ENCODE results near the gene TRPM7. TPM values are rescaled to one million over a fixed set of nuclear protein-coding genes. Genes with fewer than 3 reads are reported as not detected.

The TRPM7 gene
- 32.4 and 33.2 TPM in 2 replicates for total RNA-seq (2021; fragmentation: NEBNext Ultra II Directional; extraction: Animal tissue kit (Norgen Biotek cat#: 25700))
- polyA plus RNA-seq (2011; rRNA removed), result 4.2 and 7.5 TPM in 2 replicates
- 8.6 TPM for polyA plus RNA-seq (2011; cell fraction: cytosol; rRNA removed)
- polyA plus RNA-seq (2011; cell fraction: nucleus; rRNA removed), result 7.5 TPM
- polyA plus RNA-seq (2012, experiment 1 of 2), result 8.6 to 19.5 TPM (median 9.9 TPM) in 4 replicates
- polyA plus RNA-seq (2012, experiment 2 of 2), result 1.4 TPM
- 18.6 TPM for polyA plus RNA-seq (2013, experiment 1 of 2)
- polyA plus RNA-seq (2013, experiment 2 of 2), result 19.6 TPM
- polyA minus RNA-seq (2011; rRNA and poly(A)+ RNA removed), result 23.6 and 40.0 TPM in 2 replicates
- polyA minus RNA-seq (2011; cell fraction: cytosol; rRNA and poly(A)+ RNA removed), result 17.3 TPM
- 63.4 TPM for polyA minus RNA-seq (2011; cell fraction: nucleus; rRNA and poly(A)+ RNA removed)
- long read RNA-seq, experiment 1, full-length matches to known transcripts, result 1 of 10 reads
- long read RNA-seq, experiment 1, partial matches to known transcripts, result 4 of 10 reads
- long read RNA-seq, experiment 1, other reads (novel, unspliced or antisense), result 5 of 10 reads
- long read RNA-seq, experiment 2, partial matches to known transcripts, result 4 of 5 reads
- long read RNA-seq, experiment 2, other reads (novel, unspliced or antisense), result 1 of 5 reads

- peak within 1 kb of the TSS; percentile 75 for H3K56ac ChIP-seq (replicated peaks; ENCODE audit: insufficient read length, low read depth, low read length)
- DNase-seq (ENCODE audit: low read depth in 1 of 2, low spot score in 2 of 2), result peak; percentile 21 to 87
- H3K4me1 ChIP-seq (replicated peaks in 1 of 4; ENCODE audit: control insufficient read depth in 3 of 4, insufficient read depth in 4 of 4, low read length in 3 of 4), result peaks cover 0 to 4% (median 2%) of the 10 kb centered on the region in 4 experiments; a peak in 2 of 7 replicates
- H2BK20ac ChIP-seq (ENCODE audit: low read length), result no peak within 1 kb of the TSS
- H3K9ac ChIP-seq (replicated peaks in 1 of 4; ENCODE audit: extremely low read depth in 1 of 4, low read depth in 3 of 4, low read length in 3 of 4), result peak within 1 kb of the TSS; percentile 84 to 91 (median 86)
- H3K14ac ChIP-seq (ENCODE audit: insufficient read length), result peak within 1 kb of the TSS; percentile 20
- CTCF ChIA-PET (ENCODE audit: partially characterized antibody), result interaction anchor here (1.8 kb wide), 1 partner anchor 19 kb away, joined by 5 read pairs; no protein-coding TSS in a partner anchor
- H2BK120ac ChIP-seq (replicated peaks; ENCODE audit: low read depth, low read length), result peak within 1 kb of the TSS; percentile 53
- H3K79me2 ChIP-seq (ENCODE audit: control insufficient read depth in 1 of 2, insufficient read depth in 2 of 2, low read length in 2 of 2), result peaks cover 0 to 43% of the 10 kb centered on the region in 2 experiments; a peak in 2 of 4 replicates
- no peak within 1 kb of the TSS; the same call in 1 of the 2 replicates for H2BK12ac ChIP-seq (ENCODE audit: low read depth, low read length)
- no peak within 1 kb of the TSS for H2BK15ac ChIP-seq (ENCODE audit: low read length)
- H3K9me3 ChIP-seq (ENCODE audit: insufficient read depth in 2 of 2, low read depth in 1 of 2, low read length in 1 of 2), result no peaks in the 10 kb centered on the region
- WGBS, 2 experiments (ENCODE audit: extremely low coverage in 1 of 2, insufficient coverage in 1 of 2, insufficient read length in 1 of 2, insufficient replicate concordance in 2 of 2, low coverage in 1 of 2, low lambda C conversion rate in 2 of 2, missing lambda C conversion rate in 1 of 2), result 2% methylated on average over 76 of the region's 80 CpGs; no CpG with 5 or more reads in 1 of the 2 experiments
- no peaks in the 10 kb centered on the region for H4K20me1 ChIP-seq (replicated peaks in 1 of 2; ENCODE audit: control insufficient read depth in 1 of 2, insufficient read depth in 2 of 2, low read length in 2 of 2)
- peak within 1 kb of the TSS; percentile 93 for H3K4ac ChIP-seq (replicated peaks; ENCODE audit: insufficient read length, low read depth, low read length)
- no peaks in the 10 kb centered on the region; the same call in 1 of the 2 replicates for H3K79me1 ChIP-seq (ENCODE audit: low read depth, low read length)
- H3K4me2 ChIP-seq (ENCODE audit: insufficient read depth in 1 of 2, low read depth in 2 of 2, low read length in 2 of 2), result peak within 1 kb of the TSS; percentile 81 to 86
- peak within 1 kb of the TSS; percentile 96 for H4K5ac ChIP-seq (ENCODE audit: insufficient read length, low read depth, low read length)
- peak within 1 kb of the TSS; percentile 98 for H4K8ac ChIP-seq (ENCODE audit: extremely low read depth, insufficient read depth, low read length)
- peak within 1 kb of the TSS; percentile 88 for H3K27ac ChIP-seq (ENCODE audit: low read depth, low read length)
- H3K4me3 ChIP-seq (ENCODE audit: extremely low read depth in 1 of 4, insufficient read depth in 2 of 4, low read depth in 3 of 4, low read length in 4 of 4), result peak within 1 kb of the TSS; percentile 84 to 95 (median 88)
- no peaks in the 10 kb centered on the region; a peak in 1 of 8 replicates for H3K36me3 ChIP-seq (ENCODE audit: control insufficient read depth in 2 of 4, insufficient read depth in 4 of 4, low read length in 3 of 4)
- H3K18ac ChIP-seq (ENCODE audit: extremely low read depth, low read length), result peak within 1 kb of the TSS; percentile 78
- POLR2A ChIA-PET (ENCODE audit: partially characterized antibody), result interaction anchor here (0.6 to 2.3 kb wide), 7 partner anchors 10 to 332 kb away, joined by 3 to 7 read pairs (median 5); partner anchors contain the start of gene GABPB1
- FAIRE-seq, result no peak
- H3K27me3 ChIP-seq (replicated peaks in 1 of 4; ENCODE audit: control insufficient read depth in 3 of 4, extremely low read depth in 1 of 4, insufficient read depth in 3 of 4, low read length in 3 of 4), result no peaks in the 10 kb centered on the region
- peak within 1 kb of the TSS; percentile 79 for H4K91ac ChIP-seq (replicated peaks; ENCODE audit: insufficient read length, low read length)
- H2AFZ ChIP-seq (ENCODE audit: low read length), result peak within 1 kb of the TSS; percentile 88
- H3K23ac ChIP-seq (ENCODE audit: insufficient read length), result no peak within 1 kb of the TSS
- peak within 1 kb of the TSS; percentile 90 for H2BK5ac ChIP-seq (ENCODE audit: low read depth, low read length)
- peaks cover 10% of the 10 kb centered on the region for H3K23me2 ChIP-seq (ENCODE audit: low read depth, low read length)
- H2AK5ac ChIP-seq (ENCODE audit: low read depth, low read length), result no peak within 1 kb of the TSS
- peak; percentile 58; the same call in 1 of the 2 replicates for TF ChIP-seq POLR2AphosphoS5 (IDR thresholded peaks at IDR 0.05; ENCODE audit: low read depth, low read length)
- peak; percentile 55 to 79; a peak in 2 of 3 replicates for TF ChIP-seq POLR2A (IDR thresholded peaks at IDR 0.05; ENCODE audit: control extremely low read depth in 1 of 2, low read depth in 2 of 2, low read length in 2 of 2)
- TF ChIP-seq KDM4A (IDR thresholded peaks at IDR 0.05; ENCODE audit: low read depth, low read length, severe bottlenecking), result peak; percentile 79
- TF ChIP-seq SIN3A (conservative IDR thresholded peaks at IDR 0.05 in 1 of 2, IDR thresholded peaks at IDR 0.05 in 1 of 2; ENCODE audit: low read depth in 1 of 2, low read length in 2 of 2), result peak; percentile 54 to 71; a peak in 1 of 4 replicates
- peak; percentile 58; the same call in 1 of the 2 replicates for TF ChIP-seq GTF2F1 (IDR thresholded peaks at IDR 0.05; ENCODE audit: borderline replicate concordance, low read depth, low read length)
- TF ChIP-seq FOSL1 (IDR thresholded peaks at IDR 0.05; ENCODE audit: insufficient read depth, low read depth, low read length), result no peak
- peak; percentile 81 for TF ChIP-seq TAF7 (optimal IDR thresholded peaks at IDR 0.05; ENCODE audit: borderline replicate concordance, low read depth, low read length)
- no peak for TF ChIP-seq SP2 (IDR thresholded peaks at IDR 0.05; ENCODE audit: low read length)
Observed at GRCh38 chr15:50686469-50687301, at the start of gene TRPM7. TSS of gene TRPM7 (minus strand) at chr15:50686797. CDS start at chr15:50686533, 264 bp downstream.

Data from H1 (cell line).